PC-9 (cell line): Measurements from ENCODE around the gene CTIF. TPM values are rescaled to one million over a fixed set of nuclear protein-coding genes. Genes with fewer than 3 reads are reported as not detected.

Source experiments
- BruUV-seq: library from RNA; stranded (reverse); fragments of 400-500 nt; replicated peaks from 2 replicates; lab custom pipeline; 2021; lab: Mats Ljungman, UMichigan
- CTCF ChIA-PET: fragments of 300-600 bp; sonication (Branson Sonifier 250); formaldehyde crosslinking; loops from one replicate; lab custom pipeline; 2022; ENCODE audit warnings: antibody characterized with exemption; lab: Charles Lee
- POLR2A ChIA-PET: fragments of 300-600 bp; sonication (Branson Sonifier 250); formaldehyde crosslinking; loops from one replicate; lab custom pipeline; 2022; ENCODE audit warnings: antibody characterized with exemption; ENCODE audit not compliant: unreplicated experiment; lab: Charles Lee
- DNase-seq, 2 experiments: peaks; one replicate each; pipeline versions ENCODE4 v3.0.0 to v3.0.0-alpha.2; 2015 to 2022; ENCODE audit warnings: mixed read lengths in 1 of 2
- H2AFZ ChIP-seq: fragments of 200-600 bp; sonication (generic); 2 replicates; pipeline ENCODE4 v1.8.1; 2017; ENCODE audit warnings: antibody characterized with exemption
- H3F3A ChIP-seq: fragments of 200-600 bp; sonication (generic); 2 replicates; pipeline ENCODE4 v1.8.1; 2017; ENCODE audit warnings: antibody characterized with exemption, mild to moderate bottlenecking, low read depth; ENCODE audit not compliant: insufficient read depth
- H3K27ac ChIP-seq: fragments of 200-600 bp; sonication (generic); 2 replicates; pipeline ENCODE4 v1.6.1; 2016; ENCODE audit warnings: mixed run types
- H3K27me3 ChIP-seq: fragments of 200-600 bp; sonication (generic); 2 replicates; pipeline ENCODE4 v1.6.1; 2016; ENCODE audit warnings: low read depth, mixed run types; ENCODE audit not compliant: insufficient read depth
- H3K36me3 ChIP-seq: fragments of 200-600 bp; sonication (generic); 2 replicates; pipeline ENCODE4 v1.6.1; 2016; ENCODE audit warnings: low read depth, mixed run types
- H3K4me1 ChIP-seq: fragments of 200-600 bp; sonication (generic); replicated peaks from 2 replicates; pipeline ENCODE4 v1.6.1; 2016; ENCODE audit warnings: mixed run types; ENCODE audit not compliant: insufficient read depth
- H3K4me2 ChIP-seq: fragments of 200-600 bp; sonication (generic); 2 replicates; pipeline ENCODE4 v1.6.1; 2017; ENCODE audit warnings: mixed run types
- H3K4me3 ChIP-seq: fragments of 200-600 bp; sonication (generic); 2 replicates; pipeline ENCODE4 v1.6.1; 2016; ENCODE audit warnings: mixed run types
- H3K79me2 ChIP-seq: fragments of 200-600 bp; sonication (generic); 2 replicates; pipeline ENCODE4 v1.6.1; 2017; ENCODE audit warnings: low read depth, mixed run types
- H3K9me2 ChIP-seq: fragments of 200-600 bp; sonication (generic); 2 replicates; pipeline ENCODE4 v1.8.1; 2017; ENCODE audit warnings: mild to moderate bottlenecking; ENCODE audit not compliant: insufficient read depth
- H3K9me3 ChIP-seq: fragments of 200-600 bp; sonication (generic); 2 replicates; pipeline ENCODE4 v1.8.1; 2016; ENCODE audit warnings: low read depth; ENCODE audit not compliant: insufficient read depth
- H4K20me1 ChIP-seq: fragments of 200-600 bp; sonication (generic); 2 replicates; pipeline ENCODE4 v1.8.1; 2017; ENCODE audit not compliant: insufficient read depth
- CTCF ChIP-seq: fragments of 200-600 bp; sonication (generic); conservative IDR thresholded peaks from 2 replicates; pipeline ENCODE4 v1.6.1; 2017; ENCODE audit warnings: mixed run types, antibody characterized with exemption, mild to moderate bottlenecking, moderate library complexity
- EZH2 ChIP-seq: fragments of 200-600 bp; sonication (generic); IDR thresholded peaks from 2 replicates; pipeline ENCODE4 v1.8.0; 2017; ENCODE audit warnings: antibody characterized with exemption, low read depth
- intact Hi-C: fragments of 100-400 bp; cut with micrococcal nuclease; formaldehyde crosslinking; loops from one replicate; pipeline ENCODE4 v1.10.0; 2022; ENCODE audit not compliant: unreplicated experiment
- total RNA-seq: library from RNA; stranded (reverse); gene quantifications from 2 replicates; pipeline ENCODE4 v1.2.3, GENCODE V29; 2021

Gene CTIF
- total RNA-seq, 1 experiment from 2014 or later: 26.2 TPM

GRCh38 chr18:48629730-48630324 lies 91.0 kb downstream of the CTIF start:
- Histone ChIP-seq H3K9me3 (no peaks in the 10 kb centered on the region), H3K36me3 (no peaks in the 10 kb centered on the region), H3K27me3 (no peaks in the 10 kb centered on the region), H2AFZ (no peak overlapping the region), H3K4me1 (peaks cover 18% of the 10 kb centered on the region), H3F3A (peaks cover 21% of the 10 kb centered on the region), H3K79me2 (no peaks in the 10 kb centered on the region), H3K9me2 (no peaks in the 10 kb centered on the region), H3K4me2 (peak overlapping the region; percentile 51), H4K20me1 (no peaks in the 10 kb centered on the region), H3K27ac (peak overlapping the region; percentile 75), H3K4me3 (no peak overlapping the region)
- DNase-seq: peak; percentile 36 to 75
- TF ChIP-seq EZH2 (no peak), CTCF (no peak)
- intact Hi-C loops: no loop called here
- CTCF ChIA-PET: interaction anchor here (0.5 to 0.6 kb wide), 3 partner anchors 137 to 1083 kb away, joined by 3 to 7 read pairs (median 5); no protein-coding TSS in a partner anchor
- BruUV-seq: no TSS peak
- POLR2A ChIA-PET: no interaction called here

- CTCF ChIA-PET: interaction anchor here (0.6 kb wide), 1 partner anchor 625 kb away, joined by 3 read pairs; no protein-coding TSS in a partner anchor
- H4K20me1 ChIP-seq: no peaks in the 10 kb centered on the region
Measured at GRCh38 chr18:48631851-48632250, 93.0 kb downstream of the CTIF start.

GRCh38 chr18:48632676-48633257 lies 93.9 kb downstream of the CTIF start:
- H3F3A ChIP-seq: peaks cover 9% of the 10 kb centered on the region
- H3K27me3 ChIP-seq: no peaks in the 10 kb centered on the region
- CTCF ChIA-PET: no interaction called here
- H3K79me2 ChIP-seq: no peaks in the 10 kb centered on the region
- no peak overlapping the region for H2AFZ ChIP-seq
- no peaks in the 10 kb centered on the region for H3K9me3 ChIP-seq
- H3K27ac ChIP-seq: no peak overlapping the region
- no peak overlapping the region for H3K4me2 ChIP-seq
- H3K9me2 ChIP-seq: no peaks in the 10 kb centered on the region
- POLR2A ChIA-PET: no interaction called here
- BruUV-seq: no TSS peak
- H3K4me1 ChIP-seq: peaks cover 12% of the 10 kb centered on the region
- H3K4me3 ChIP-seq: no peak overlapping the region
- TF ChIP-seq CTCF (no peak), EZH2 (no peak)
- no peaks in the 10 kb centered on the region for H3K36me3 ChIP-seq
- DNase-seq: no peak
- intact Hi-C loops: no loop called here
- no peaks in the 10 kb centered on the region for H4K20me1 ChIP-seq

More at GRCh38 chr18:48631851-48632250, 93.0 kb downstream of the CTIF start:
- no peak overlapping the region for H3K4me2 ChIP-seq
- H3K27me3 ChIP-seq: no peaks in the 10 kb centered on the region
- no peaks in the 10 kb centered on the region for H3K79me2 ChIP-seq
- intact Hi-C loops: no loop called here
- H3K9me3 ChIP-seq: no peaks in the 10 kb centered on the region
- no TSS peak for BruUV-seq
- H3K9me2 ChIP-seq: no peaks in the 10 kb centered on the region
- TF ChIP-seq EZH2: no peak
- TF ChIP-seq CTCF: no peak
- H3F3A ChIP-seq: peaks cover 14% of the 10 kb centered on the region
- H3K27ac ChIP-seq: no peak overlapping the region
- H3K36me3 ChIP-seq: no peaks in the 10 kb centered on the region
- H2AFZ ChIP-seq: no peak overlapping the region
- POLR2A ChIA-PET: no interaction called here
- DNase-seq: no peak
- no peak overlapping the region for H3K4me3 ChIP-seq
- H3K4me1 ChIP-seq: peaks cover 18% of the 10 kb centered on the region
